Suprapubic skin (tissue), 4 donors: ENCODE results near the gene GAP43. TPM values are rescaled to one million over a fixed set of nuclear protein-coding genes. Genes with fewer than 3 reads are reported as not detected.

Source experiments
- DNase-seq, 2 donors: peaks; one replicate each; pipeline ENCODE4 v3.0.0-alpha.2; 2019; ENCODE audit warnings: low spot score in 2 of 2
- H3K27ac ChIP-seq: fragments of 200-600 bp; sonication (generic); one replicate; pipeline ENCODE4 v1.5.1; 2019
- H3K27me3 ChIP-seq: fragments of 200-600 bp; sonication (generic); one replicate; pipeline ENCODE4 v1.5.1; 2019
- H3K36me3 ChIP-seq: fragments of 200-600 bp; sonication (generic); one replicate; pipeline ENCODE4 v1.5.1; 2019
- H3K4me1 ChIP-seq: fragments of 200-600 bp; sonication (generic); one replicate; pipeline ENCODE4 v1.5.1; 2019
- H3K4me3 ChIP-seq: fragments of 200-600 bp; sonication (generic); one replicate; pipeline ENCODE4 v1.5.1; 2019; ENCODE audit warnings: mild to moderate bottlenecking
- H3K9me3 ChIP-seq: fragments of 200-600 bp; sonication (generic); one replicate; pipeline ENCODE4 v1.5.1; 2019
- EP300 ChIP-seq: sonication (generic); formaldehyde crosslinking; IDR thresholded peaks from one replicate; pipeline ENCODE4 v1.6.1; 2017; ENCODE audit warnings: antibody characterized with exemption
- POLR2A ChIP-seq, 2 donors: fragments of 450-650 bp; IDR thresholded peaks; one replicate each; pipeline ENCODE4 v1.6.1; 2017; ENCODE audit warnings: antibody characterized with exemption in 2 of 2, mild to moderate bottlenecking in 2 of 2, moderate library complexity in 2 of 2
- POLR2AphosphoS5 ChIP-seq, 3 donors: sonication (generic); formaldehyde crosslinking; IDR thresholded peaks; one replicate each; pipeline ENCODE4 v1.6.1; 2017; ENCODE audit warnings: antibody characterized with exemption in 3 of 3
- WGBS: methylation state at CpG from one replicate; pipeline ENCODE4 v1.1.5; 2018; 5-methylcytosine and 5-hydroxymethylcytosine counted together
- total RNA-seq, 4 donors: library from RNA; depleted of rRNA; stranded (reverse); fragments of >200 nt; gene quantifications; one replicate each; pipeline ENCODE4 v1.1.0, GENCODE V29; 2016
- TF ChIP-seq, protein P1 (sequence below), 2 donors: fragments of 200-600 bp in 1 of 2; fragments of 450-650 bp in 1 of 2; sonication (generic) in 1 of 2; IDR thresholded peaks; one replicate each; pipeline ENCODE4 v1.5.1; 2016 to 2019; ENCODE audit warnings: antibody characterized with exemption in 2 of 2, mild to moderate bottlenecking in 1 of 2, moderate library complexity in 1 of 2

The GAP43 gene
- total RNA-seq, 4 donors from 2014 or later = not detected

DNA sequence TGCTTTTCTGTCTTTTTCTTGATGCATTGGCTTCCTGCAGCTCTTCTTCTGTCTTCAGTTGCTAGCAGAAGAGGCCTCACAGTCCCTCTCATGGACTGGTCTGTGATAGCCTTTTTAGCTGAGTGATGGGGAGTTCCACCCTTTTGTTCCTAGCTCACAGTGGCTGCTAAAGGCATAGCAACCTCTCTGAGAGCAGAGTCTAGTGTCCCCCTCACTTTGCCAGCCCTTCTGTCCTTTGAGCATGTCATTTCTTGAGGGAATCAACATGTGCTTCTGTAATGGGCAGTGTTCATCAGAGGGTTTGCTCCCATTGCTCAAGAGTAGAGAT lies 44.4 kb downstream of the GAP43 start:
- no peaks in the 10 kb centered on the region for H3K9me3 ChIP-seq
- no peak for TF ChIP-seq POLR2A (IDR thresholded peaks at IDR 0.05)
- no peak for TF ChIP-seq EP300
- TF ChIP-seq POLR2AphosphoS5 (IDR thresholded peaks at IDR 0.05) = no peak
- TF ChIP-seq, protein P1, sequence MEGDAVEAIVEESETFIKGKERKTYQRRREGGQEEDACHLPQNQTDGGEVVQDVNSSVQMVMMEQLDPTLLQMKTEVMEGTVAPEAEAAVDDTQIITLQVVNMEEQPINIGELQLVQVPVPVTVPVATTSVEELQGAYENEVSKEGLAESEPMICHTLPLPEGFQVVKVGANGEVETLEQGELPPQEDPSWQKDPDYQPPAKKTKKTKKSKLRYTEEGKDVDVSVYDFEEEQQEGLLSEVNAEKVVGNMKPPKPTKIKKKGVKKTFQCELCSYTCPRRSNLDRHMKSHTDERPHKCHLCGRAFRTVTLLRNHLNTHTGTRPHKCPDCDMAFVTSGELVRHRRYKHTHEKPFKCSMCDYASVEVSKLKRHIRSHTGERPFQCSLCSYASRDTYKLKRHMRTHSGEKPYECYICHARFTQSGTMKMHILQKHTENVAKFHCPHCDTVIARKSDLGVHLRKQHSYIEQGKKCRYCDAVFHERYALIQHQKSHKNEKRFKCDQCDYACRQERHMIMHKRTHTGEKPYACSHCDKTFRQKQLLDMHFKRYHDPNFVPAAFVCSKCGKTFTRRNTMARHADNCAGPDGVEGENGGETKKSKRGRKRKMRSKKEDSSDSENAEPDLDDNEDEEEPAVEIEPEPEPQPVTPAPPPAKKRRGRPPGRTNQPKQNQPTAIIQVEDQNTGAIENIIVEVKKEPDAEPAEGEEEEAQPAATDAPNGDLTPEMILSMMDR (IDR thresholded peaks at IDR 0.05) = no peak
- H3K4me3 ChIP-seq = no peak overlapping the region
- peak overlapping the region; percentile 5 for H3K27ac ChIP-seq
- DNase-seq = no peak
- no peaks in the 10 kb centered on the region for H3K36me3 ChIP-seq
- no peaks in the 10 kb centered on the region for H3K27me3 ChIP-seq
- H3K4me1 ChIP-seq = no peaks in the 10 kb centered on the region

- H3K4me3 ChIP-seq = no peak overlapping the region
- DNase-seq = no peak
- no peaks in the 10 kb centered on the region for H3K36me3 ChIP-seq
- no peaks in the 10 kb centered on the region for H3K9me3 ChIP-seq
- TF ChIP-seq POLR2AphosphoS5 (IDR thresholded peaks at IDR 0.05) = no peak
- TF ChIP-seq, protein P1 (IDR thresholded peaks at IDR 0.05) = no peak
- TF ChIP-seq EP300 = no peak
- no peak for TF ChIP-seq POLR2A (IDR thresholded peaks at IDR 0.05)
- H3K27ac ChIP-seq = no peak overlapping the region
- H3K4me1 ChIP-seq = no peaks in the 10 kb centered on the region
- H3K27me3 ChIP-seq = no peaks in the 10 kb centered on the region
Observed at GRCh38 chr3:115670911-115671310, 47.6 kb downstream of the GAP43 start.

GRCh38 chr3:115671761-115672455 lies 48.6 kb downstream of the GAP43 start:
- no peaks in the 10 kb centered on the region for H3K9me3 ChIP-seq
- no peaks in the 10 kb centered on the region for H3K4me1 ChIP-seq
- no peak overlapping the region for H3K4me3 ChIP-seq
- no peak for DNase-seq
- no peak overlapping the region for H3K27ac ChIP-seq
- no peaks in the 10 kb centered on the region for H3K27me3 ChIP-seq
- no peaks in the 10 kb centered on the region for H3K36me3 ChIP-seq
- TF ChIP-seq, protein P1 (IDR thresholded peaks at IDR 0.05) = no peak
- TF ChIP-seq POLR2AphosphoS5 (IDR thresholded peaks at IDR 0.05) (no peak), EP300 (no peak), POLR2A (IDR thresholded peaks at IDR 0.05) (no peak)
- 76% methylated on average over 5 of the region's 5 CpGs for WGBS

GRCh38 chr3:115673881-115674280 lies 50.6 kb downstream of the GAP43 start:
- 97% methylated on average over 3 of the region's 3 CpGs for WGBS
- Histone ChIP-seq H3K27me3 (no peaks in the 10 kb centered on the region), H3K4me1 (no peaks in the 10 kb centered on the region), H3K4me3 (no peak overlapping the region), H3K27ac (no peak overlapping the region), H3K9me3 (no peaks in the 10 kb centered on the region), H3K36me3 (no peaks in the 10 kb centered on the region)
- no peak for DNase-seq
- TF ChIP-seq POLR2A (IDR thresholded peaks at IDR 0.05) (no peak), EP300 (no peak), POLR2AphosphoS5 (IDR thresholded peaks at IDR 0.05) (no peak)
- TF ChIP-seq, protein P1 (IDR thresholded peaks at IDR 0.05) = no peak

- Histone ChIP-seq H3K4me3 (no peak overlapping the region), H3K4me1 (no peaks in the 10 kb centered on the region), H3K9me3 (no peaks in the 10 kb centered on the region), H3K36me3 (no peaks in the 10 kb centered on the region), H3K27me3 (no peaks in the 10 kb centered on the region), H3K27ac (no peak overlapping the region)
- TF ChIP-seq POLR2A (IDR thresholded peaks at IDR 0.05) = no peak
- no peak for TF ChIP-seq POLR2AphosphoS5 (IDR thresholded peaks at IDR 0.05)
- TF ChIP-seq, protein P1 (IDR thresholded peaks at IDR 0.05) = no peak
- TF ChIP-seq EP300 = no peak
- DNase-seq = no peak
- WGBS = 96% methylated on average over 9 of the region's 9 CpGs
Observed at GRCh38 chr3:115676336-115676735, 53.0 kb downstream of the GAP43 start.
